Measurements from ENCODE around the gene UPF2. TPM values are rescaled to one million over a fixed set of nuclear protein-coding genes. Genes with fewer than 3 reads are reported as not detected.
A peak's percentile ranks its signal among the peaks of the same experiment; 100 is the strongest.

Gene UPF2
- total RNA-seq, 1 donor from 2014 or later: 13.0 TPM

- peak overlapping the region; percentile 96 to 98 (median 97) for H3K9ac ChIP-seq (ENCODE audit: low read depth in 1 of 3, low read length in 3 of 3)
- peaks cover 10 to 19% (median 16%) of the 10 kb centered on the region in 3 donors for H3K4me1 ChIP-seq (ENCODE audit: control insufficient read depth in 3 of 3, insufficient read depth in 3 of 3, low read length in 3 of 3)
- peak overlapping the region; percentile 99 for H3K27ac ChIP-seq (ENCODE audit: low read depth, low read length)
- H3K27me3 ChIP-seq (ENCODE audit: control insufficient read depth in 3 of 3, insufficient read depth in 3 of 3, low read length in 3 of 3): no peaks in the 10 kb centered on the region
- no peaks in the 10 kb centered on the region for H3K36me3 ChIP-seq (ENCODE audit: control insufficient read depth in 3 of 3, insufficient read depth in 3 of 3, low read length in 3 of 3)
- H3K4me3 ChIP-seq (ENCODE audit: low read length in 3 of 3): peak overlapping the region; percentile 91 to 94 (median 93)
- no peaks in the 10 kb centered on the region for H3K9me3 ChIP-seq (ENCODE audit: control insufficient read depth in 3 of 3, low read length in 3 of 3)
Measured at GRCh38 chr10:12042409-12042796, 206 bp downstream of the UPF2 start.

- Histone ChIP-seq H3K9ac (ENCODE audit: low read depth in 1 of 3, low read length in 3 of 3) (peak overlapping the region; percentile 96 to 98 (median 97)), H3K27me3 (ENCODE audit: control insufficient read depth in 3 of 3, insufficient read depth in 3 of 3, low read length in 3 of 3) (no peaks in the 10 kb centered on the region), H3K36me3 (ENCODE audit: control insufficient read depth in 3 of 3, insufficient read depth in 3 of 3, low read length in 3 of 3) (no peaks in the 10 kb centered on the region), H3K27ac (ENCODE audit: low read depth, low read length) (peak overlapping the region; percentile 99), H3K4me3 (ENCODE audit: low read length in 3 of 3) (peak overlapping the region; percentile 91 to 94 (median 93)), H3K9me3 (ENCODE audit: control insufficient read depth in 3 of 3, low read length in 3 of 3) (no peaks in the 10 kb centered on the region), H3K4me1 (ENCODE audit: control insufficient read depth in 3 of 3, insufficient read depth in 3 of 3, low read length in 3 of 3) (peaks cover 10 to 19% (median 16%) of the 10 kb centered on the region in 3 donors)
Measured at GRCh38 chr10:12041766-12042408, 722 bp downstream of the UPF2 start.

GRCh38 chr10:12036073-12036655 is 6.4 kb downstream of the UPF2 start:
- Histone ChIP-seq H3K9ac (ENCODE audit: low read depth in 1 of 3, low read length in 3 of 3) (no peak overlapping the region), H3K4me1 (ENCODE audit: control insufficient read depth in 3 of 3, insufficient read depth in 3 of 3, low read length in 3 of 3) (peaks cover 2 to 4% (median 3%) of the 10 kb centered on the region in 3 donors), H3K27ac (ENCODE audit: low read depth, low read length) (no peak overlapping the region), H3K4me3 (ENCODE audit: low read length in 3 of 3) (no peak overlapping the region), H3K36me3 (ENCODE audit: control insufficient read depth in 3 of 3, insufficient read depth in 3 of 3, low read length in 3 of 3) (peaks cover 4 to 19% (median 17%) of the 10 kb centered on the region in 3 donors), H3K27me3 (ENCODE audit: control insufficient read depth in 3 of 3, insufficient read depth in 3 of 3, low read length in 3 of 3) (no peaks in the 10 kb centered on the region), H3K9me3 (ENCODE audit: control insufficient read depth in 3 of 3, low read length in 3 of 3) (no peaks in the 10 kb centered on the region)

- Histone ChIP-seq H3K9ac (ENCODE audit: low read depth in 1 of 3, low read length in 3 of 3) (no peak overlapping the region), H3K9me3 (ENCODE audit: control insufficient read depth in 3 of 3, low read length in 3 of 3) (no peaks in the 10 kb centered on the region), H3K27me3 (ENCODE audit: control insufficient read depth in 3 of 3, insufficient read depth in 3 of 3, low read length in 3 of 3) (no peaks in the 10 kb centered on the region), H3K4me1 (ENCODE audit: control insufficient read depth in 3 of 3, insufficient read depth in 3 of 3, low read length in 3 of 3) (no peaks in the 10 kb centered on the region), H3K4me3 (ENCODE audit: low read length in 3 of 3) (no peak overlapping the region), H3K27ac (ENCODE audit: low read depth, low read length) (no peak overlapping the region), H3K36me3 (ENCODE audit: control insufficient read depth in 3 of 3, insufficient read depth in 3 of 3, low read length in 3 of 3) (peaks cover 4 to 31% (median 29%) of the 10 kb centered on the region in 3 donors)
Measured at GRCh38 chr10:12031404-12031803, 11.2 kb downstream of the UPF2 start.

- Histone ChIP-seq H3K27ac (ENCODE audit: low read depth, low read length) (no peak overlapping the region), H3K36me3 (ENCODE audit: control insufficient read depth in 3 of 3, insufficient read depth in 3 of 3, low read length in 3 of 3) (peaks cover 0 to 17% (median 12%) of the 10 kb centered on the region in 3 donors), H3K9me3 (ENCODE audit: control insufficient read depth in 3 of 3, low read length in 3 of 3) (no peaks in the 10 kb centered on the region), H3K4me3 (ENCODE audit: low read length in 3 of 3) (no peak overlapping the region), H3K9ac (ENCODE audit: low read depth in 1 of 3, low read length in 3 of 3) (no peak overlapping the region), H3K27me3 (ENCODE audit: control insufficient read depth in 3 of 3, insufficient read depth in 3 of 3, low read length in 3 of 3) (no peaks in the 10 kb centered on the region), H3K4me1 (ENCODE audit: control insufficient read depth in 3 of 3, insufficient read depth in 3 of 3, low read length in 3 of 3) (peaks cover 0 to under 1% (median 0%) of the 10 kb centered on the region in 3 donors)
Measured at GRCh38 chr10:12027539-12027938, 15.1 kb downstream of the UPF2 start.

- Histone ChIP-seq H3K27me3 (ENCODE audit: control insufficient read depth in 3 of 3, insufficient read depth in 3 of 3, low read length in 3 of 3) (no peaks in the 10 kb centered on the region), H3K36me3 (ENCODE audit: control insufficient read depth in 3 of 3, insufficient read depth in 3 of 3, low read length in 3 of 3) (peaks cover 0 to 12% (median 12%) of the 10 kb centered on the region in 3 donors), H3K4me1 (ENCODE audit: control insufficient read depth in 3 of 3, insufficient read depth in 3 of 3, low read length in 3 of 3) (peaks cover 0 to 2% (median 0%) of the 10 kb centered on the region in 3 donors), H3K4me3 (ENCODE audit: low read length in 3 of 3) (no peak overlapping the region), H3K9ac (ENCODE audit: low read depth in 1 of 3, low read length in 3 of 3) (no peak overlapping the region), H3K9me3 (ENCODE audit: control insufficient read depth in 3 of 3, low read length in 3 of 3) (no peaks in the 10 kb centered on the region), H3K27ac (ENCODE audit: low read depth, low read length) (no peak overlapping the region)
Measured at GRCh38 chr10:12025591-12025990, 17.0 kb downstream of the UPF2 start.

GRCh38 chr10:12022580-12023257 is 19.9 kb downstream of the UPF2 start:
- H3K27ac ChIP-seq (ENCODE audit: low read depth, low read length): no peak overlapping the region
- peaks cover 0 to 4% (median 3%) of the 10 kb centered on the region in 3 donors for H3K36me3 ChIP-seq (ENCODE audit: control insufficient read depth in 3 of 3, insufficient read depth in 3 of 3, low read length in 3 of 3)
- peaks cover 0 to 2% (median 0%) of the 10 kb centered on the region in 3 donors for H3K4me1 ChIP-seq (ENCODE audit: control insufficient read depth in 3 of 3, insufficient read depth in 3 of 3, low read length in 3 of 3)
- no peaks in the 10 kb centered on the region for H3K9me3 ChIP-seq (ENCODE audit: control insufficient read depth in 3 of 3, low read length in 3 of 3)
- H3K4me3 ChIP-seq (ENCODE audit: low read length in 3 of 3): no peak overlapping the region
- no peaks in the 10 kb centered on the region for H3K27me3 ChIP-seq (ENCODE audit: control insufficient read depth in 3 of 3, insufficient read depth in 3 of 3, low read length in 3 of 3)
- H3K9ac ChIP-seq (ENCODE audit: low read depth in 1 of 3, low read length in 3 of 3): no peak overlapping the region

GRCh38 chr10:12020574-12020973 is 22.0 kb downstream of the UPF2 start:
- Histone ChIP-seq H3K4me3 (ENCODE audit: low read length in 3 of 3) (no peak overlapping the region), H3K27me3 (ENCODE audit: control insufficient read depth in 3 of 3, insufficient read depth in 3 of 3, low read length in 3 of 3) (no peaks in the 10 kb centered on the region), H3K36me3 (ENCODE audit: control insufficient read depth in 3 of 3, insufficient read depth in 3 of 3, low read length in 3 of 3) (no peaks in the 10 kb centered on the region), H3K4me1 (ENCODE audit: control insufficient read depth in 3 of 3, insufficient read depth in 3 of 3, low read length in 3 of 3) (peaks cover 0 to 2% (median 0%) of the 10 kb centered on the region in 3 donors), H3K9me3 (ENCODE audit: control insufficient read depth in 3 of 3, low read length in 3 of 3) (no peaks in the 10 kb centered on the region), H3K9ac (ENCODE audit: low read depth in 1 of 3, low read length in 3 of 3) (no peak overlapping the region), H3K27ac (ENCODE audit: low read depth, low read length) (no peak overlapping the region)

- no peak overlapping the region for H3K4me3 ChIP-seq (ENCODE audit: low read length in 3 of 3)
- no peaks in the 10 kb centered on the region for H3K36me3 ChIP-seq (ENCODE audit: control insufficient read depth in 3 of 3, insufficient read depth in 3 of 3, low read length in 3 of 3)
- H3K27ac ChIP-seq (ENCODE audit: low read depth, low read length): no peak overlapping the region
- H3K9ac ChIP-seq (ENCODE audit: low read depth in 1 of 3, low read length in 3 of 3): no peak overlapping the region
- H3K9me3 ChIP-seq (ENCODE audit: control insufficient read depth in 3 of 3, low read length in 3 of 3): no peaks in the 10 kb centered on the region
- peaks cover 0 to 2% (median 0%) of the 10 kb centered on the region in 3 donors for H3K4me1 ChIP-seq (ENCODE audit: control insufficient read depth in 3 of 3, insufficient read depth in 3 of 3, low read length in 3 of 3)
- no peaks in the 10 kb centered on the region for H3K27me3 ChIP-seq (ENCODE audit: control insufficient read depth in 3 of 3, insufficient read depth in 3 of 3, low read length in 3 of 3)
Measured at GRCh38 chr10:12019283-12019971, 23.2 kb downstream of the UPF2 start.

All from skeletal muscle tissue (tissue), 4 donors.